GM23338 (cell line): ENCODE results near the gene ABCC3. TPM values are rescaled to one million over a fixed set of nuclear protein-coding genes. Genes with fewer than 3 reads are reported as not detected.

Experiments
- ATAC-seq: fragments of 200-7000 bp; cut with Tn5 transposase; 3 replicates; pipeline ENCODE4 v1.9.1; 2020
- DNase-seq: peaks from one replicate; pipeline ENCODE4 v3.0.0-alpha.2; 2015; ENCODE audit warnings: low spot score
- H2AFZ ChIP-seq: fragments of 200-600 bp; sonication (generic); 2 replicates; pipeline ENCODE4 v1.8.0; 2016; ENCODE audit warnings: antibody characterized with exemption, mild to moderate bottlenecking, moderate library complexity
- H3F3A ChIP-seq: fragments of 200-600 bp; sonication (generic); replicated peaks from 2 replicates; pipeline ENCODE4 v1.8.0; 2017; ENCODE audit warnings: antibody characterized with exemption, mixed run types, low read depth
- H3K27ac ChIP-seq: fragments of 200-600 bp; sonication (generic); 2 replicates; pipeline ENCODE4 v1.6.1; 2016; ENCODE audit warnings: low read depth
- H3K27me3 ChIP-seq: fragments of 200-600 bp; sonication (generic); 2 replicates; pipeline ENCODE4 v1.8.0; 2016; ENCODE audit warnings: mild to moderate bottlenecking, mixed run types, moderate library complexity; ENCODE audit not compliant: insufficient read depth
- H3K36me3 ChIP-seq: fragments of 200-600 bp; sonication (generic); 2 replicates; pipeline ENCODE4 v1.8.0; 2016; ENCODE audit warnings: mild to moderate bottlenecking; ENCODE audit not compliant: insufficient read depth
- H3K4me1 ChIP-seq: fragments of 200-600 bp; sonication (generic); 2 replicates; pipeline ENCODE4 v1.8.0; 2016; ENCODE audit warnings: mild to moderate bottlenecking, moderate library complexity; ENCODE audit not compliant: insufficient read depth
- H3K4me2 ChIP-seq: fragments of 200-600 bp; sonication (generic); 2 replicates; pipeline ENCODE4 v1.7.1; 2017; ENCODE audit warnings: mixed run types
- H3K4me3 ChIP-seq: fragments of 200-600 bp; sonication (generic); 2 replicates; pipeline ENCODE4 v1.6.1; 2016; ENCODE audit warnings: mixed run types
- H3K79me2 ChIP-seq: fragments of 200-600 bp; sonication (generic); replicated peaks from 2 replicates; pipeline ENCODE4 v1.8.0; 2017; ENCODE audit warnings: mild to moderate bottlenecking; ENCODE audit not compliant: insufficient read depth
- H3K9me2 ChIP-seq: fragments of 200-600 bp; sonication (generic); 2 replicates; pipeline ENCODE4 v1.8.0; 2017; ENCODE audit not compliant: insufficient read depth
- H4K20me1 ChIP-seq: fragments of 200-600 bp; sonication (generic); replicated peaks from 2 replicates; pipeline ENCODE4 v1.8.0; 2017; ENCODE audit warnings: mild to moderate bottlenecking; ENCODE audit not compliant: insufficient read depth
- H3K27ac Mint-ChIP-seq: 2 replicates; pipeline ENCODE4 v1.8.0; 2020; ENCODE audit warnings: inconsistent platforms, mild to moderate bottlenecking, moderate library complexity, mixed read lengths
- H3K27me3 Mint-ChIP-seq: 3 replicates; pipeline ENCODE4 v1.8.0; 2022; ENCODE audit warnings: low read depth, mild to moderate bottlenecking, moderate library complexity, mixed read lengths, inconsistent platforms; ENCODE audit not compliant: insufficient read depth, poor library complexity
- H3K36me3 Mint-ChIP-seq: 3 replicates; pipeline ENCODE4 v1.8.0; 2021; ENCODE audit warnings: low read depth, mild to moderate bottlenecking, inconsistent platforms, moderate library complexity, mixed read lengths
- H3K4me1 Mint-ChIP-seq: 3 replicates; pipeline ENCODE4 v1.8.0; 2020; ENCODE audit warnings: mild to moderate bottlenecking, inconsistent platforms, mixed read lengths
- H3K4me3 Mint-ChIP-seq: 3 replicates; pipeline ENCODE4 v1.8.0; 2021; ENCODE audit warnings: moderate library complexity, mild to moderate bottlenecking, inconsistent platforms, mixed read lengths
- H3K9me3 Mint-ChIP-seq: 3 replicates; pipeline ENCODE4 v1.8.0; 2020; ENCODE audit warnings: moderate library complexity, mild to moderate bottlenecking, inconsistent platforms, mixed read lengths
- CTCF ChIP-seq, 2 experiments: fragments of 200-600 bp in 1 of 2; sonication (generic) in 1 of 2; conservative IDR thresholded peaks; 2 replicates each; pipeline versions ENCODE4 v1.5.1 to v1.6.1; 2016 to 2017; ENCODE audit warnings: antibody characterized with exemption in 2 of 2, low read depth in 2 of 2, mild to moderate bottlenecking in 2 of 2, moderate library complexity in 1 of 2
- ETS1 ChIP-seq: IDR thresholded peaks from 2 replicates; pipeline ENCODE4 v1.6.1; 2016; ENCODE audit warnings: antibody characterized with exemption
- EZH2 ChIP-seq: fragments of 200-600 bp; sonication (generic); IDR thresholded peaks from one replicate; pipeline ENCODE4 v1.8.0; 2017; ENCODE audit warnings: antibody characterized with exemption, mild to moderate bottlenecking, low read depth; ENCODE audit not compliant: unreplicated experiment
- EZH2phosphoT487 ChIP-seq: fragments of 200-600 bp; sonication (generic); IDR thresholded peaks from one replicate; pipeline ENCODE4 v1.8.1; 2018; ENCODE audit warnings: antibody characterized with exemption; ENCODE audit not compliant: unreplicated experiment
- JUNB ChIP-seq: IDR thresholded peaks from one replicate; pipeline ENCODE4 v1.6.1; 2016; ENCODE audit warnings: antibody characterized with exemption; ENCODE audit not compliant: unreplicated experiment
- POLR2AphosphoS5 ChIP-seq: IDR thresholded peaks from 2 replicates; pipeline ENCODE4 v1.6.1; 2016; ENCODE audit warnings: antibody characterized with exemption, low read depth
- REST ChIP-seq: IDR thresholded peaks from one replicate; pipeline ENCODE4 v1.6.1; 2018; ENCODE audit warnings: antibody characterized with exemption; ENCODE audit not compliant: unreplicated experiment
- STAT1 ChIP-seq: IDR thresholded peaks from one replicate; pipeline ENCODE4 v1.6.1; 2016; ENCODE audit warnings: antibody characterized with exemption; ENCODE audit not compliant: unreplicated experiment
- ZNF114 ChIP-seq: fragments of 250-450 bp; sonication (Bioruptor Pico); IDR thresholded peaks from 2 replicates; pipeline ENCODE4 v1.5.0; 2020; ENCODE audit warnings: mild to moderate bottlenecking, moderate library complexity
- polyA plus RNA-seq: library from polyadenylated mRNA; unstranded; fragments of >200 nt; fragmentation: Nextera tagmentation; extraction: Ambion mirVana; gene quantifications from 2 replicates; pipeline ENCODE4 v1.2.1, GENCODE V29; 2016
- total RNA-seq: library from RNA; depleted of rRNA; stranded (reverse); fragments of >200 nt; shearing (Covaris generic); gene quantifications from 2 replicates; pipeline ENCODE4 v1.2.3, GENCODE V29; 2014

Gene ABCC3
- total and polyA plus RNA-seq, 2 experiments from 2014 or later, result not detected

GRCh38 chr17:50692448-50693035, 57.9 kb downstream of the ABCC3 start:
- peaks cover 23% of the 10 kb centered on the region for H3K4me1 Mint-ChIP-seq
- TF ChIP-seq STAT1, result no peak
- no peak for TF ChIP-seq ZNF114 (CRISPR knock-in tag)
- no peak for TF ChIP-seq REST
- no peak for TF ChIP-seq JUNB
- TF ChIP-seq EZH2, result no peak
- no peak for TF ChIP-seq POLR2AphosphoS5
- no peak for TF ChIP-seq CTCF (conservative IDR thresholded peaks at IDR 0.05; ENCODE audit: low read depth in 2 of 2)
- TF ChIP-seq EZH2phosphoT487, result no peak
- ATAC-seq, result no peak

GRCh38 chr17:50693036-50693682, 58.5 kb downstream of the ABCC3 start:
- Histone ChIP-seq H3K4me3 (no peak overlapping the region), H3K4me1 (no peaks in the 10 kb centered on the region; the same call in none of the 2 replicates), H2AFZ (no peak overlapping the region), H3K27ac (no peak overlapping the region), H3K4me2 (no peak overlapping the region), H3K9me2 (no peaks in the 10 kb centered on the region), H3K27me3 (no peaks in the 10 kb centered on the region), H3K79me2 (no peaks in the 10 kb centered on the region), H4K20me1 (peaks cover 3% of the 10 kb centered on the region; the same call in 1 of the 2 replicates), H3F3A (peaks cover 21% of the 10 kb centered on the region; the same call in 1 of the 2 replicates), H3K36me3 (peaks cover 27% of the 10 kb centered on the region)
- DNase-seq (no peak), ATAC-seq (no peak)
- Mint-ChIP-seq H3K27ac (no peak overlapping the region), H3K4me3 (no peak overlapping the region), H3K27me3 (peaks cover 2% of the 10 kb centered on the region), H3K4me1 (peaks cover 20% of the 10 kb centered on the region), H3K9me3 (no peaks in the 10 kb centered on the region), H3K36me3 (peaks cover 47% of the 10 kb centered on the region)
- no peak for TF ChIP-seq REST
- TF ChIP-seq JUNB, result no peak
- TF ChIP-seq ETS1, result no peak

More at GRCh38 chr17:50692448-50693035, 57.9 kb downstream of the ABCC3 start:
- Histone ChIP-seq H4K20me1 (peaks cover 3% of the 10 kb centered on the region; the same call in 1 of the 2 replicates), H3K9me2 (no peaks in the 10 kb centered on the region), H3K4me3 (no peak overlapping the region), H3K27ac (no peak overlapping the region), H3F3A (peaks cover 20% of the 10 kb centered on the region; the same call in 1 of the 2 replicates), H3K4me1 (no peaks in the 10 kb centered on the region; the same call in none of the 2 replicates), H3K36me3 (peaks cover 21% of the 10 kb centered on the region), H3K27me3 (no peaks in the 10 kb centered on the region), H3K79me2 (no peaks in the 10 kb centered on the region), H3K4me2 (no peak overlapping the region), H2AFZ (no peak overlapping the region)
- no peak overlapping the region for H3K4me3 Mint-ChIP-seq
- H3K9me3 Mint-ChIP-seq, result no peaks in the 10 kb centered on the region
- peaks cover 44% of the 10 kb centered on the region for H3K36me3 Mint-ChIP-seq
- H3K27ac Mint-ChIP-seq, result no peak overlapping the region
- no peak for DNase-seq
- H3K27me3 Mint-ChIP-seq, result peaks cover 2% of the 10 kb centered on the region
